ENCODE results near the gene ATP6V1C2. TPM values are rescaled to one million over a fixed set of nuclear protein-coding genes. Genes with fewer than 3 reads are reported as not detected.
"Not testable (repeated sequence)": the region's sequence is repeated elsewhere in the genome, so short reads cannot be mapped to it uniquely, and the experiment has no call there.

Gene ATP6V1C2
- total RNA-seq, 1 donor from 2014 or later = 3.3 TPM

- Mint-ChIP-seq H3K4me3 (no peak overlapping the region), H3K27ac (no peak overlapping the region), H3K27me3 (no peaks in the 10 kb centered on the region), H3K36me3 (ENCODE audit: low read depth) (peaks cover 62% of the 10 kb centered on the region), H3K4me1 (no peaks in the 10 kb centered on the region), H3K9me3 (no peaks in the 10 kb centered on the region)
- DNase-seq (no peak), ATAC-seq (ENCODE audit: low read depth) (no peak)
- no peak for TF ChIP-seq CTCF (IDR thresholded peaks at IDR 0.05)
- CTCF ChIA-PET = no interaction called here
- POLR2A ChIA-PET = no interaction called here
- intact Hi-C loops (cut with micrococcal nuclease) = no loop called here
Observed at GRCh38 chr2:10779776-10780490, 58.5 kb downstream of the ATP6V1C2 start.

- intact Hi-C loops (cut with micrococcal nuclease) = no loop called here
- no peaks in the 10 kb centered on the region for H3K27me3 Mint-ChIP-seq
- no peak for DNase-seq
- H3K4me1 Mint-ChIP-seq = no peaks in the 10 kb centered on the region
- POLR2A ChIA-PET = no interaction called here
- no peak overlapping the region for H3K4me3 Mint-ChIP-seq
- no peak overlapping the region for H3K27ac Mint-ChIP-seq
- CTCF ChIA-PET = no interaction called here
- H3K9me3 Mint-ChIP-seq = no peaks in the 10 kb centered on the region
- peaks cover 68% of the 10 kb centered on the region for H3K36me3 Mint-ChIP-seq (ENCODE audit: low read depth)
- TF ChIP-seq CTCF (IDR thresholded peaks at IDR 0.05) = no peak
- ATAC-seq (ENCODE audit: low read depth) = no peak
Observed at GRCh38 chr2:10780491-10780820, 59.0 kb downstream of the ATP6V1C2 start.

GRCh38 chr2:10780821-10781220 is 59.4 kb downstream of the ATP6V1C2 start:
- peaks cover 71% of the 10 kb centered on the region for H3K36me3 Mint-ChIP-seq (ENCODE audit: low read depth)
- H3K9me3 Mint-ChIP-seq; intact Hi-C loops (cut with micrococcal nuclease); POLR2A ChIA-PET; H3K4me1 Mint-ChIP-seq; H3K27ac Mint-ChIP-seq; ATAC-seq (ENCODE audit: low read depth); H3K4me3 Mint-ChIP-seq; CTCF ChIA-PET; DNase-seq; H3K27me3 Mint-ChIP-seq: not testable (repeated sequence)

- no peak overlapping the region for H3K27ac Mint-ChIP-seq
- DNase-seq (no peak), ATAC-seq (ENCODE audit: low read depth) (no peak)
- H3K36me3 Mint-ChIP-seq (ENCODE audit: low read depth) = peaks cover 81% of the 10 kb centered on the region
- H3K4me1 Mint-ChIP-seq = no peaks in the 10 kb centered on the region
- no peaks in the 10 kb centered on the region for H3K27me3 Mint-ChIP-seq
- H3K9me3 Mint-ChIP-seq = no peaks in the 10 kb centered on the region
- no peak for TF ChIP-seq CTCF (IDR thresholded peaks at IDR 0.05)
- intact Hi-C loops (cut with micrococcal nuclease) = no loop called here
- ChIA-PET POLR2A (no interaction called here), CTCF (no interaction called here)
- H3K4me3 Mint-ChIP-seq = no peak overlapping the region
Observed at GRCh38 chr2:10781746-10782145, 60.3 kb downstream of the ATP6V1C2 start.

GRCh38 chr2:10783421-10783820 is 62.0 kb downstream of the ATP6V1C2 start:
- Mint-ChIP-seq H3K27me3 (no peaks in the 10 kb centered on the region), H3K36me3 (ENCODE audit: low read depth) (peaks cover 91% of the 10 kb centered on the region), H3K9me3 (no peaks in the 10 kb centered on the region), H3K4me3 (no peak overlapping the region), H3K27ac (no peak overlapping the region), H3K4me1 (no peaks in the 10 kb centered on the region)
- DNase-seq (no peak), ATAC-seq (ENCODE audit: low read depth) (no peak)
- TF ChIP-seq CTCF (IDR thresholded peaks at IDR 0.05) = no peak
- ChIA-PET CTCF (no interaction called here), POLR2A (no interaction called here)
- intact Hi-C loops (cut with micrococcal nuclease) = no loop called here

GRCh38 chr2:10784719-10785118 is 63.3 kb downstream of the ATP6V1C2 start:
- no peak for ATAC-seq (ENCODE audit: low read depth)
- POLR2A ChIA-PET = interaction anchor here (0.6 kb wide), 1 partner anchor 87 kb away, joined by 4 read pairs; no protein-coding TSS in a partner anchor
- no peaks in the 10 kb centered on the region for H3K27me3 Mint-ChIP-seq
- no peak for DNase-seq
- H3K27ac Mint-ChIP-seq = no peak overlapping the region
- intact Hi-C loops (cut with micrococcal nuclease) = no loop called here
- H3K4me1 Mint-ChIP-seq = no peaks in the 10 kb centered on the region
- no peak overlapping the region for H3K4me3 Mint-ChIP-seq
- no peak for TF ChIP-seq CTCF (IDR thresholded peaks at IDR 0.05)
- CTCF ChIA-PET = interaction anchor here (0.8 kb wide), 1 partner anchor 339 kb away, joined by 3 read pairs; no protein-coding TSS in a partner anchor
- H3K36me3 Mint-ChIP-seq (ENCODE audit: low read depth) = peaks cover 97% of the 10 kb centered on the region
- no peaks in the 10 kb centered on the region for H3K9me3 Mint-ChIP-seq

Measured in activated B cell treated with CpG ODN at 0.5 μM for 24 hours (primary cell).